ENCODE results near the gene KCNQ1.

Gene KCNQ1

DNA sequence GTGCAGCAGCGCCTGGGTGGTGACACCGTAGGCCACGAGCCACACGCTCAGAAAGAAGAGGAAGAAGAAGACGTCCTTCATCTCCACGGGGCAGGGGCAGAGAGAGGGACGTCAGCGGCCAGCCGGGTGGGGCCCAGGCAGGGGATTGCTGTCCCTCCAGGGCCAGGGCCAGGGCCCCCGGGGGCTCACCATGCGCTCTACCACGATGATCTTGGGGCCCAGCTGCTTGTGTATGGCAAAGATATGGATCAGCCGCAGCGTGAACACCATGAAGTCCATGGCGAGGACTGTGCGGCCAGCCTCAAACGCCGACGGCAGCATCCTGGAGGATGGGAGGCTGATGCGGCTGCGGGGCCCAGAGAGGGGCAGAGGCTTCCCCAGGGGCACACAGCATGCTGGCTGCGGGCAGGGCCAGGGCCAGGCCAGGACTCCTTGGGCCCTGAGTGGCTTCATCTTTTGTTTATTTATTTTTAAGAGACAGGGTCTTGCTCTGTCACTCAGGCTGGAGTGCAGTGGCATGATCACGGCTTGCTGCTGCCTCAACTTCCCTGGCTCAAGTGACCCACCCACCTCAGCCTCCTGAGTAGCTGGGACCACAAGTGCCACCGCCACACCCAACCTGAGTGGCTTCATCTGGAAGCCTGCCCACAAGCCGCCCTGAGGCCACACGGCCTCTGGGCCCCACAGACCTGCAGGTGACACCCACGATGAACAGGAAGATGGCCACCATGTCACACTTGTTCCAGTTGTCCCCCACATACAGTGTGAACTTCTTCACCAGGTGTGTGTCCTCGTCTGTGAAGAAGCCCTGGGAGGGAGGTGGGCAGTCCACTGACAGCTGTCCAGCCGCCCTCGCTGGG lies 33.1 kb upstream of the KCNQ1 start:
- no peak for DNase-seq

DNA sequence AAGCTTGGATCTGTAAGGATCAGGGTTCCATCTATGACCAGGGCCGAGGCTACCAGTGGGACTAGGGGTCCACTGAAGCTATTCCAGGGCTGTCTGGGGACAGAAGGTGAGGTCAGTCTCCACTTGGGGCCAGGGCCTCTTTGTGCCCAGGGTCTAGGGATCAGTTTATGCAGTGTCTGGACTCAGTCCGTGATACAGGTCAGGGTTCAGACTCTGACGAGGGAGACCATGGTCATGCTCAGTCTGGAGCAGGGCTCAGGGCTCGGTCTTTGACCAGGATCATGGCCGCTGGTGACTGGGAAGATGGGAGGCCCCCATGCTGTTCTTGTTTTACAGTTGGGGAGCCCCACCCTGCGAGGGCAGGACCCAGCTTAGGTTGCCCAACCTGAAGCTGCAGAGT lies 32.5 kb upstream of the KCNQ1 start:
- DNase-seq = no peak

DNA sequence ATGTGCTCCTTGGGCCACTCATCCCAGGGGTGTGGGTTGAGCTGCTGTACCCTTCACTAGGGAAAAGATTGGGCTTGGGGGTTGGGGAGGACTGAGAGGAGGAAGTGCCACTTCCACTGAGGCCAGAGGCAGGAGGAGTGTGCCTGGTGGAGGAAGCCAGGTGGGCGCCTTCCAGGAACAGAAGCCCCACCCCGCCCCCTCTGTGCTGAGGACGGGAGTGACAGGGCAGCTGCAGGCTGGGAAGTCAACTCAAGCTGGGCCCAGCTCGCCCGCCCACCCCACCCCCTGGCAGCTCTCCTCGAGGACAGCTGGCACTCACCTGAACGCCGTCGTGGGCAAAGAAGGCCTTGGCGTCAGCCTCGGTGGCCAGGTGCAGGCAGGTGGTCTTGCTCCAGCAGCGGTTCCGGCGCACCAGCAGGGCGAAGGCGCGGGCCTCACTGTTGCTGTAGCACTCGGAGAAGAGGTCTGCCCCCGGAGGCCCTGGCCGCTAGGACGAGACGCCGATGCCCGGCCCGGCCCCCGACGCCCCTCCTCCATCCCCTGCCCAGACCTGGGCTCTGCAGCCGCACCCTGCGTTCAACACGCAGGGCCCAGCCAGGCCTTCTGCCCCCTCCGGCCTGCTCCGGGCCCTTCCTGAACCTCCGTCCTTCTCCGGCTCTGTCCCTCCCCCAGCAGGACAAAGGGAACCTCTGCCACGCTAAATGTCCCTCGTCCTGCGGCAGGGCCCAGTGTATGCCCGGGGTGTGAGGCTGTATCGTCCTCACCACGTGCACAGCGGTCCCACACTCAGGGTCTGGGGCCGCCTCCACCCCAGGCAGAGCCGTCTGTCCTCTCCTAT lies 30.8 kb upstream of the KCNQ1 start:
- DNase-seq = no peak

DNA sequence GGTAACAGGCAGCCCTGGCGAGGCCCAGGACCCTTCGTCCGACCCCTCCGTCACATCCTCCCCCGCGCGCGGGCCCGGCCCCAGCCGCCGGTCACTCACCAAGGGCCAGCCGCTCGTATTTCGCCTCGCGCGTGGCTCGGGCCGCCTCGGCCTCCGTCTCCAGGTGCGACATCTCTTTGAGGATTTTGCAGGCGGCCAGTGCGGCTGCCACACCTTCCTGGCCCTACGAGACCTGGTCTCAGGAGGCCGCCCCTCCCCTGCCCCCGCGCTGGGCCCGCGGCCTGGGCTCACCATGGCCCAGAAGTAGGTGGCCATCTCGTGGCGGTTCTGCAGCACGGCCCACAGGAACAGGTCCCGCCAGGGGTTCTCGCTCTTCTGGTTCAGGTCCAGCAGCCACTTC lies 30.2 kb upstream of the KCNQ1 start:
- DNase-seq = no peak

DNA sequence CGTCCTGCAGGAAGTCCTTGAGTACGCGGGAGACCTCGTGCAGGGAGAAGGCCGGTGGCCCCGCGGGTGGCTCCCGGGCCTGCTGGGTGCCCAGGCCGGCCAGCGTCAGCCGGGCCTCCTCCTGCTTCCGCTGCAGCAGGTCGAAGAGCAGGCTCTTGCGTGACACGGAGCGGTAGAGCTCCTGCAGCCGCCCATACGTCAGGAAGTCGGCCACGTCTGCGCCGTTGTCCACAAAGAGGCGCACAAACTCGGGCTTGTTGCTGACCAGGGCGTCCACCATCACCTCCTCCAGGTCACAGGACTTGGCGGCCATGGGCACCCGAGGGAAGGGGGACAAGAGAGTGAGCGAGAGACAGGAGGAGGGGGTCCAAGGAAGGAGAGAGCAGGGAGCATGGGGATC lies 29.6 kb upstream of the KCNQ1 start:
- no peak for DNase-seq

DNA sequence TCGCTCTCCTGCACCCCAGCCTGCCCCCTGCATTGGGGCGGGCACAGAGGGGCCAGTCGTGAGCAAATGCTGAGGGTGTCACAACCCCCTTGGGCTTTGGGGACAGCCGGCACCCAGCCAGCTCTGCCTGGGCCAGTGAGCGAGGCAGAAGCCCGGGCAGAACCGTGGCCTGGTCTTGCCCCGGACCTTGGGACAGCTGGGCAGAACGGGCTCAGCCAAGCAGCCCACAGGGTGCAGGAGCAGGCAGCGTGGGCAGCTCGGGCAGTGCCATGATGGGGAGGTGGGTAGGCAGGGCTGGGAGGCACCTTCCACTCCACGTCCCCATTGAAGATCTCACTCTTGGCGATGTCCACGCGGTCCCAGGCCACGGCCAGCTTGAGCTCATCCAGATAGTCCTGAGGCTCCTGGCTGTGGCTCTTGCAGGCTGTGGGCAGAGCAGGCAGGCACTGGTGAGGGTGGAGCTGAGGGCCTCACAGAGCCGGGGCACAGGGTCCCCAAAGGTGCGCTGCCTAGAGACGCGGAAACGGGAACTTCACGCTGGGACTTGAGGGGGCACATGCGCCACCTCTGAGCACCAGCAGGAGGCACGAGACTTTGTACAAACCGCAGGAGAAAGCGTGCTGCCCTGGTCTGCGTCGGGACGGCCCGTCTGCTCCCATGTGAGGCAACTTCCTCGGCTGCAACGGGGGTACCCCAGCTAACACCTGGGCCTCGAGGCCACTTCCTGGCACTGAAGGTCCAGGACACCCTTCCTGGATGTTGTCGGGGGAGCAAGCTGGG lies 29.0 kb upstream of the KCNQ1 start:
- DNase-seq = no peak

DNA sequence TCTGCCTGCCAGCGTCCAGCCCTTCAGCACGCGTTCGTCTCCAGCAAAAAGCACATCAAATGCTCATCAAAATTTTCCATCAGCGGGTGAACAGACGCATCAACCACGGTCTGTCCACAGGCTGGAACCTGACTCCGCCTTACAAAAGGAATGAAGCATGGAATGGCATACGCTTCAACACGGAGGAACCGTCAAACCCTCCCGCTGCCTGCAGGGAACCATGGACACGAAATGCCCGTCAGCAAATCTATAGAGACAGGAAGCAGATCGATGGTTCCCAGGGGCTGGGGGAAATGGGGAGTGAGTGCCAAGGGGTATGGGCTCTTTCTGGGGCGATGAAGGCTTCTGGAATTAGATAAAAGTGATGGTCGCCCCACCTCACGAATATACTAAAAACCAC lies 28.0 kb upstream of the KCNQ1 start:
- no peak for DNase-seq

DNA sequence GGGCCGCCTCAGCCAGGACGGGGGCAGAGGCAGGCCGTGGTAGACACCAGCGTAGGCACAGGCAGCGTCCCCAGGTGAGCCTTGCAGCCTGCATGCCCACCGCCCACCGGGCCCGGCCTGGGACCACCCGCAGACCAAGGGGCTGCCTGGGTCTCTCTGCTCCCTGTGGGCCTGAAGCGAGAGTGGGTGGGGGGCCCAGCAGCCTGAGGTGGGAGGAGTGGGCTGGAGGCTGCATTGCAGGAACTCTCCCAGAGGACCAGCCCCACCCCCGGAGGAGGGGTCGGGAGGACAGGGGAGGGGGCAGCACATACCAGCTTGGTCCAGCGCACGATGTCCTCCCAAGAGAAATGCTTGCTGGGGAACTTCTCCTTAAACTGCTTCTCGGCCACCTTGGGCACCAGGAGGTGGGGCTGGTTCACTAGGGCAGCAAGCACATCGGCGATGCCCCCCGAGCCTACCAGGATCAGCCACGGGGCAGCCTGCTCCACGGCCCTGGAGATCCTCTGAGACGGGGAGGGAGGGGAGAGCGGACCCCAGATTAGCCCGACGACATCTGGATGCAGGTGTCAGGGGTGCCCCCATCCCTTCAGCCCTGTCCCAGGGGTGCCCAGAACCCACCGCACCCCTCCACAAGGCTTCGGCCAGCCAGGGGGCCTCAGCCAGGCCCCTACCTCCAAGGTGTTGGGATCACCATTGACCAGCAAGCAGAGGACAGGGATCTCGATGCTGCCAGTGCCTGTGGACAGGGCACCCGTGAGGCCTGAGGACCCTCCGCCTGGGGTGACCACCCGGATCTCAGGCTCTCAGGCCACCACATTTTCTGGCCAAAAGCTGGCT lies 26.7 kb upstream of the KCNQ1 start:
- no peak for DNase-seq

DNA sequence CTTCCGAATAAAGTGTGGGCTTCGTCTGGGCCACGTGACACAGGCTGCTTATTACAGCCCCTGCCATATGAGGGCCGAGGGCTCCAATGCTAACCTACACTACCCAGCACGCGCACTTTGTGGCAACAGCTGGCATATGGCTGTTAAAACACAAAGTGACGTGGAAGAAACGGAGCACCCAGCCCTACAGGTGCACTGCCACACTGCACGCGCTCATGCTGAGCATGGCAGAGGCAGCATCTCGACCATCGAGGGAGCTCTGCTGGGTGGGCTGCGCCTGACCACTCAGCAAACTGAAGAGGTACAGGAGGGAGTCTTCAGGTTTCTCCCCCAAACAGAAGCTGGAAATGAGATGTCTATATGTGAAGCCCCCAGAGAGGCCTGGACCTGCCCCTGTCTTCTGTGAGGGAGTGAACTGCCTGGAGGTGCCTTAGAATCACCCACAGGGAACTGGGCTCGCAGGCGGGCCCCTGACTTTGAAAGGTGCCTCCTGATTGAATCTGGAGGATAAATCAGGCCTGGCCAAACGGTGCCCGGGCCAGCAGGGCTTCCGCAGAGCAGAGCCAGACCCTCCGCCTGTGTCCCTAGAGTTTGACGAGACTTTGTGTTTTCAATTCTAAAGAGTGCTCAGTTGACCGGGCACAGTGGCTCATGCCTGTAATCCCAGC lies 26.0 kb upstream of the KCNQ1 start:
- no peak for DNase-seq

DNA sequence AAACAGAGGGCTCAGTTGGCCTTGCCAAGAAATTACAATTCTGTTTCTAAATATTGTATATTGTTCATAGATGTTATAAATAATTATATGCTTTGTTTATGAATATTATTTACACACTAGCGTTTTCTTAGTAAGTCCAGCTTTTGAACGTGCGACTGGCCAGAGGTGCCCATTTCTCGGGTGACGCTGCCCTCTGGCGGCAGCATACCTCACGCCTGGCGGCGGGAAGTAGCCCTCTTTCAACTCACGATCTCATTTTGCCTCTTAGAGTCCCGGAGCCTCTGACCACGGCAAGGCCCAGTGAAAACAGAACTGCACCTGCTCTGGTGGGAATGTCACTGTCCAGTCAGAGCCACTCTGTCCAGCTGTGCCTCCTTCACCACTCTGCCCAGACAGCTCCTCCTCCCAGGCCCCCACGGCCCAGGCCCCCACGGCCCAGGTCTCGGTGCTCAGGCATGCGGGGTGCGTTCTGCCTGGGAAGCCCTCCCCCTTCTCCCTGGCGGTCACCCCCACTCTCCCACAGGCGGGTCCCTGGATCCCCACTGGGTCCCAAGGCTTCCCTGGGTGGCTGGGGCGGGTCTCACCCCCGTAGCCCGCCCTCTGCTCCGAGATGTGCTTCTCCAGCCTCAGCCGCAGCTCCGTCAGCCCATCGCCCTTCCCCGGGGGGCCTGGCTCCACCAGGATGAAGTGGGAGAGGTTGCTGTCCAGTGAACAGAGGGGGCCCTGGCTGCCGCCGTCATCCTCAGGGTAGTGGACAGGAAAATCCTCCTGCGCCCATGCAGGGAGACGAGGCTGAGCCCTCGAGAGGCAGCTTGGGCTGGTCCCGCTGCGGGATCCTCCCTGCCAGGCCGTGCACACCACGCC lies 24.9 kb upstream of the KCNQ1 start:
- DNase-seq = peak; percentile 20

DNA sequence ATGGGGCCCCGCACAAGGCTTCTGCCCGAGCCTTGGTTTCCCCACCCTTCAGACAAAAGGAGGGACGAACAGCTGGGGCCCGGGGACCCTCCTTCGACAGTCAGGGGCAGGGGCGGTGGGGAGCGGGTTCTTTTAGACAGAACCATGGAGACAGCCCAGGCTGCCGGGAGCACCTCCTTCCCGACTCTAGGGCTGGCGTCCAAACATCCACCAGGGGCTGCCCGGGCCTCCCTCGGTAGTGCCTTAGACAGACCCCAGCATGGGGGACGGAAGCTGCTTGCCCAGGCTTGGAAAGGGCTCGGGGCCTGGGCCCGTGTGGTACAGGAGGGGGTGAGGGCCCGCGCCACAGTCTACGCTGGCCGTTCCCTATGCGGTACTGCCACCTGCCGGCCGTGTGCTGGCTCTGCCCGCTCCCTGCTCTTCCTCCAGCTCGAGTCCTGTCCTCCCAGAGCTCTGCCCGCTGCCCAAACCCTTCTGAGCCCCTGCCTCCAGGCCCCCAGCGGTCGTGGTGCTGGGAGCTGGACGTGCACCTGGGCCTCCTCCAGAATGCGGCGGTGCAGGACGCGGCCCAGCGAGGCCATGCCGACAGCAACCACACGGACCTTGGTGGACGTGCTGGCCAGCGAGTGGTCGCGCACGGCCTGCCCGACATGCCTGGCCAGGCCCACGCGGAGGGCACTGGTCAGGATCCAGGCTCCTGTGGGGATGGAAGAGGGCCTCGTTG lies 24.1 kb upstream of the KCNQ1 start:
- peak; percentile 34 for DNase-seq

DNA sequence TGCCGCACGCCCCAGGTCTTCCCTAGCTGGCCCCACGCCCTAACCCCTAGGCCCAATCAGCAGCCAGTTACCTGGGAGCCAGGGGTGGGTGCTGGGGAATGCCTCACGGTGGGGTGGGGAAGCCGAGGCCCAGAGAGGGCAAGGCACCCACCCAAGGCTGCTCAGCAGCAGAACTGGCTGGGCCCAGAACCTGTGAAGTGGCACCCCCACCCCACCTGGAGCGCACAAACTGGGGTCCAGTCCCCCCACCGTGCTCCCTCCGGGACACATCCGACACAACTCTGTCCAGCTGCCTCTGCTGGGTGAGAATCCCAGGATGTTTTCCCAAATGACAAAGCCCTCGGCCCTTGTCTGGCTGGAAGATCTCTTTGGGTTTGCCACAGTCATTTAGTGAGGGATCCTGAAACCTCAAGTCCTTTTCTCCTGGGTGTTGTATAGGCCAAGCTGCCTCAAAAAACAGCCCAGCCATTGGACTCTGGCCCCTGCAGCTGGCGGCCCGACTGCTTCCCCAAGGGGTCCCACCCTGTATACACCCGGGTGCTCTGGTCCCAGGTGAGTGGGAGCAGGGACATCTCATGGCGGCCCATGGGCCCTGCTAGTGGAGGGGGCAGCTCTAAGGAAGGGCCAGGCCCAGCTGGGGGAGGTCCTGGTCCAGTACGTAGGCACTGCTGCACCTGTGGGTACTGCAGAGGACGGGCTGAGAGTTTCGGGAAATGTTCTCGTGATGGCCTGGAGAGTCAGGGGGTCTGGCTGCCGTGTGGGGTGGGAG lies 23.4 kb upstream of the KCNQ1 start:
- no peak for DNase-seq

DNA sequence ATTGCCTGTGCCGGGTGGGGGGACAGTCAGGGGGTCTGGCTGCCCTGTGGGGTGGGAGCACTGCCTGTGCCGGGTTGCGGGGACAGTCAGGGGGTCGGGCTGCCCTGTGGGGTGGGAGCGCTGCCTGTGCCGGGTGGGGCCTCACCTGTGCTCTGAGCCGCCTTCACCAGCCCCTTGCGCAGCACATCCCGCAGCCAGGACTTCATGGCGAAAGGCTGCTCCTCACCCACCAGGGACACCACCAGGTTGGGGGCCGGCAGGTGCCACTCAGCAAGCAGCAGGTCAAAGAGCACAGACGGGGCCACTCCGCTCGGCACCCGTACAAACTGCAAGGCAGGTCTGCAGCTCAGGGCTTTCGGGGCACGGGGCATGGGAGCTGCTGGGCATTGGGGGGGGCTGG lies 22.8 kb upstream of the KCNQ1 start:
- no peak for DNase-seq

DNA sequence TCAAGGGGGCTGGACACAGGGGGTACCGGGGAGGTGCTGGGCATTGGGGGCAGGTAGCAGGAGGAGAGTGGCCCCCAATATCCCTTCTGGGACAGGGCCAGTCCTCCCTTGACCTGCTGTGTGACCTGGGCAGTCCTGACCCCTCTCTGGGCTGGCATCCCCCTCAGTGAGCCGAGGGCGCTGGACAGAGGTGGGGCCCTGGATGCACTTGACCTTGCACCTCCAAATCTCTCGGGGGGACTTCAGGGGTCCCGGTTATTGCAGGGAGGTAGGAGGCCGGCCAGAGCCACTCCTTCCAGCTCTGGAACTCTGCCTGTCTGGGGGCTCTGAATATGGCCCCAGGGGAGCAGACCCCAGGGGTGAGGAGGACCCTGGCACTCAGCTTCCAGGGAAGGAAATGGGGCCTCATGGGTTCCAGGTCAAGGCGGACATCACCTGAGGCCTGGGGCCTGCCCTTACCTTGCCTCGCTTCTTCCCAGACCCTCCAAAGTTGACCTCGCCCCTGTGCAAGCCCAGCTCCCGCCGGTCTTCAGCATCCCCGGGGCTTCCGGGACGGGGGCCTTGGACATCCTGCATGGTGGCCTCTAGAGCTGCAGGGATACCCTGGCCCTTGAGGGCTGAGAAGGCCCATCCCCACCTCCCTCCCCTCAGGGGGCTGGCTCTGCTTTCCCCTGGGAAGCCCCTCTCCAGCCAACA lies 22.2 kb upstream of the KCNQ1 start:
- no peak for DNase-seq

DNA sequence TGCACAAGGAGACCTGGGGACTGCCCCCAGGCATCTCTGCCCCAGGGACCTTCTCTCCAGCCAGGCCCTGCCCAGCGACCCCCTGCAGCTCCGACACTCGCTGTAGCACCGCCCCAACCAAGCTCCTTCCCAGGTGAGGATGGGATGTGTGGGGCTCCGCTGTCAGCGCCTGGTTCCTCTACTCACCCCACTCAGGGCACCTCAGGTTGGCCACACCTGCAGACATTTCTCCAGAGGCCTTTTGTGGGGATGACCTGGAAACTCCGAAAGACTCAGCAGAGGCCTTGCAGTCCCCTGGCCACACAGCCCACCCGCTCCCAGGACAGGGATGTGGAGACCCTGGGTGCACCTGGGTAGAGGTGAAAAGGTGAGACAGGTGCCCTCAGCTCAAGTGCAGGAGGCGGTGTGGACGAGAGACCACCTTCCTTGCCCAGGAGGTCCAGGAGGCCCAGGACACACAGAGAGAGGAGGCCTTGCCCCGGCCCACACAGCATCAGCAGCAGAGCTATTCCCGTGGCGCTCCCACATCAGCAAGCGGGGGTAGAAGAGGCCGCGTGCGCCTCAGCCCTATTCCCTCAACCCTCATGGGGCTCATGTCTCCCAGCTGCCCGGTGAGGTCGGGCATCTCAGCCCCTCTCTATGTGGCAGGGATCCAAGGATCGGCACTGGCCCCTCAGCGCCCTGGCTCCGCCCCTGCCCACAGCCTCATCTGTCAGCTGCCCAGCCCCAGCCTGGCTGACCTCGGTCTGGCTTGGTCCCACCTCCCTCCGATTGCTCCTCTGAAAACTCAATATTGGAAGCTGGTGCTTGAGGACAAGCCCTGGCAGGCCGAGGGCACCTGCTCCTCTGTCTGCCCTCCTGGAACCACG lies 21.4 kb upstream of the KCNQ1 start:
- no peak for DNase-seq

DNA sequence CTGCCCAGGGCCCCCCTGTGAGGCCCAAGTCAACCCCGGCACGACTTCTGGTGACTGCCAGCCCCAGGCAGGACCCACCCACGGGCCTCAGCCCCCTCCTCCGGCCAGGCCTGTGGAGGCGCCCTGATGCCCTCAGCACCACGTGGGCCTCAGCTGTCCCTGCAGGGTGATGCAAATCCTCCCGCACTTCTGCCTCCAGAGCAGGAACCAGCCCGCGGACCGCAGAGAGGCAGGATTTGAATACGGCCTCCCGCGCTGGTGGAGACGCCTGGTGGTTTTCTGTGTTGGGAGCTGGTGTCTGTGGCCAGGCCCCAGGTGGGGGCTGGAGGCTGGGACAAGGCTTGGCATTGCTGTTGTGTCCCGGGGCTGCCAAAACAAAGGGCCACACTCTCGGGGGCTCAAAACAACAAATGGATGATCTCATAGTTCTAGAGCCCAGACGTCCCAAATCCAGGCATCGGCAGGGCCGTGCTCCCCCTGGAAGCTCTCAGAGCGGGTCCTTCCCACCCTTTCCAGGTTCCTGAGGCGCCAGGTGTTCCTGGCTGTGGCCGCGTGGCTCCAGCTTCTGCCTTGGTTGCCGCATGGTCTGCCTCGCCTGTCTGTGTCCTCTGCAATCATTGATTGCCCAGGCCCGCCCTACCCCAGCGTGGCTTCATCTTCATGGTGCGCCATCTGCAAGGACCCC lies 19.9 kb upstream of the KCNQ1 start:
- no peak for DNase-seq

DNA sequence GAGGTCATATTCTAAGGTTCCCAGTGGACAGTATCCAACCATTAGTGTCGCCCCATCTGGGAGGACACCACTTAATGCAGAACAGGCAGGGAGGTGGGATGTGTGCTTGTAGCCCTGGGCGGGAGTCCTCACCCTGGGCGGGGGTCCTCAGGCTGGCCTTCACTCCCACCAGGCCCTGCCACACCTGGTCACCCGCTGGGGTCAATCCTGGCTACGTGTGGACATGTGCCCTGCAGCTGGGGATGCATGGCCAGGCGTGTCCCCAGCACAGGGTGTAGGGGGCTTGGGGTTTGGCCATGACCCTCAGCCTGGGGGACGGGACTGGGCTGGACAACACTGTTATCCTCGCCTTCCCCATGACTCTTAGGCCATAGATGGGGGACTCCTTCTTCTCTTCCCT lies 19.3 kb upstream of the KCNQ1 start:
- DNase-seq = no peak
